GM12801 (cell line): ENCODE measurements around the gene NDUFA13.

Source experiments
- CTCF ChIP-seq: IDR thresholded peaks from one replicate; pipeline ENCODE4 v1.5.1; 2011; ENCODE audit warnings: control low read depth; ENCODE audit not compliant: insufficient read length; ENCODE audit errors: extremely low read depth

NDUFA13 gene

GRCh38 chr19:19570571-19570970, 54.5 kb downstream of the NDUFA13 start:
- TF ChIP-seq CTCF: no peak

GRCh38 chr19:19571071-19571786, 55.2 kb downstream of the NDUFA13 start:
- TF ChIP-seq CTCF: no peak

- no peak for TF ChIP-seq CTCF
These were observed 59.4 kb downstream of the NDUFA13 start for GRCh38 chr19:19575411-19575810.
